Thyroid gland (tissue), 4 donors: ENCODE measurements around the gene JAKMIP2.

Source experiments
- CTCF ChIP-seq, 6 experiments: fragments of 200-600 bp in 3 of 6; fragments of 450-650 bp in 3 of 6; sonication (generic) in 3 of 6; IDR thresholded peaks; one replicate each; pipeline ENCODE4 v1.5.1; 2016 to 2019; ENCODE audit warnings: antibody characterized with exemption in 6 of 6, mild to moderate bottlenecking in 2 of 6, inconsistent platforms in 1 of 6, moderate library complexity in 1 of 6
- POLR2A ChIP-seq, 2 donors: fragments of 450-650 bp; IDR thresholded peaks; one replicate each; pipeline ENCODE4 v1.6.1; 2017; ENCODE audit warnings: antibody characterized with exemption in 2 of 2, mild to moderate bottlenecking in 2 of 2, moderate library complexity in 1 of 2

GRCh38 chr5:147674411-147674810 is 108.1 kb downstream of the JAKMIP2 start:
- TF ChIP-seq POLR2A (IDR thresholded peaks at IDR 0.05), result no peak
- no peak for TF ChIP-seq CTCF (IDR thresholded peaks at IDR 0.05)
